ENCODE results near the gene MARK4. TPM values are rescaled to one million over a fixed set of nuclear protein-coding genes. Genes with fewer than 3 reads are reported as not detected.

The MARK4 gene
- total and polyA plus RNA-seq, 12 donors: 5.6 to 53.3 (median 26.6) TPM

- TF ChIP-seq, protein P1, sequence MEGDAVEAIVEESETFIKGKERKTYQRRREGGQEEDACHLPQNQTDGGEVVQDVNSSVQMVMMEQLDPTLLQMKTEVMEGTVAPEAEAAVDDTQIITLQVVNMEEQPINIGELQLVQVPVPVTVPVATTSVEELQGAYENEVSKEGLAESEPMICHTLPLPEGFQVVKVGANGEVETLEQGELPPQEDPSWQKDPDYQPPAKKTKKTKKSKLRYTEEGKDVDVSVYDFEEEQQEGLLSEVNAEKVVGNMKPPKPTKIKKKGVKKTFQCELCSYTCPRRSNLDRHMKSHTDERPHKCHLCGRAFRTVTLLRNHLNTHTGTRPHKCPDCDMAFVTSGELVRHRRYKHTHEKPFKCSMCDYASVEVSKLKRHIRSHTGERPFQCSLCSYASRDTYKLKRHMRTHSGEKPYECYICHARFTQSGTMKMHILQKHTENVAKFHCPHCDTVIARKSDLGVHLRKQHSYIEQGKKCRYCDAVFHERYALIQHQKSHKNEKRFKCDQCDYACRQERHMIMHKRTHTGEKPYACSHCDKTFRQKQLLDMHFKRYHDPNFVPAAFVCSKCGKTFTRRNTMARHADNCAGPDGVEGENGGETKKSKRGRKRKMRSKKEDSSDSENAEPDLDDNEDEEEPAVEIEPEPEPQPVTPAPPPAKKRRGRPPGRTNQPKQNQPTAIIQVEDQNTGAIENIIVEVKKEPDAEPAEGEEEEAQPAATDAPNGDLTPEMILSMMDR (IDR thresholded peaks at IDR 0.05): no peak
- no peak for TF ChIP-seq POLR2A (IDR thresholded peaks at IDR 0.05)
- H3K27me3 ChIP-seq: peaks cover 15% of the 10 kb centered on the region
- no peak overlapping the region for H3K4me3 ChIP-seq
- H3K36me3 ChIP-seq (replicated peaks in 1 of 2): no peaks in the 10 kb centered on the region
- intact Hi-C loops (cut with DNase I): loop anchor here in 1 of 2 donors (5.0 kb wide), 1 partner anchor 148 kb away; no protein-coding TSS in a partner anchor
- no peaks in the 10 kb centered on the region for H3K9me3 ChIP-seq (replicated peaks in 1 of 3)
- WGBS, 4 donors: 52 to 62% (median 60%) methylated on average over 7 to 15 of the region's 15 CpGs
- H3K27ac ChIP-seq: no peak overlapping the region
- no peak for DNase-seq
- H3K4me1 ChIP-seq (replicated peaks in 1 of 2): peaks cover 0 to 6% of the 10 kb centered on the region in 2 donors
Observed at GRCh38 chr19:45344621-45345505, 93.8 kb downstream of the MARK4 start.

DNA sequence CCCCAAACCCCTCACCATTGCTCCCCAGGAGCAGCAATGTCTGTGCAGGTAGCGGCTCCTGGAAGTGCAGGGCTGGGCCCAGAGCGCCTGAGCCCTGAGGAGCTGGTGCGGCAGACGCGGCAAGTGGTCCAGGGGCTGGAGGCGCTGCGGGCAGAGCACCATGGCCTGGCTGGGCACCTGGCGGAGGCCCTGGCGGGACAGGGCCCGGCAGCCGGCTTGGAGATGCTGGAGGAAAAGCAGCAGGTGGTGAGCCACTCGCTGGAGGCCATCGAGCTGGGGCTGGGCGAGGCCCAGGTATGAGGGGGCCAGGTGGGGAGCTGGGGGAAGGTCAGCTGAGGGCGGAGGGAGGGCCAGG, 94.4 kb downstream of the MARK4 start:
- no peak for DNase-seq
- intact Hi-C loops (cut with DNase I): no loop called here
- no peaks in the 10 kb centered on the region for H3K9me3 ChIP-seq (replicated peaks in 1 of 3)

GRCh38 chr19:45346449-45346848, 95.4 kb downstream of the MARK4 start:
- DNase-seq: no peak
- H3K36me3 ChIP-seq (replicated peaks in 1 of 2): no peaks in the 10 kb centered on the region
- no peaks in the 10 kb centered on the region for H3K4me1 ChIP-seq (replicated peaks in 1 of 2)
- TF ChIP-seq, protein P1 (IDR thresholded peaks at IDR 0.05): no peak
- no peak for TF ChIP-seq POLR2A (IDR thresholded peaks at IDR 0.05)
- intact Hi-C loops (cut with DNase I): no loop called here
- H3K27ac ChIP-seq: no peak overlapping the region
- H3K4me3 ChIP-seq: no peak overlapping the region
- peaks cover 4% of the 10 kb centered on the region for H3K27me3 ChIP-seq
- 38 to 65% (median 42%) methylated on average over 11 to 27 of the region's 27 CpGs for WGBS, 4 donors
- no peaks in the 10 kb centered on the region for H3K9me3 ChIP-seq (replicated peaks in 1 of 3)

More for the DNA sequence above, 94.4 kb downstream of the MARK4 start:
- H3K36me3 ChIP-seq (replicated peaks in 1 of 2): no peaks in the 10 kb centered on the region
- TF ChIP-seq, protein P1 (IDR thresholded peaks at IDR 0.05): no peak
- no peak for TF ChIP-seq POLR2A (IDR thresholded peaks at IDR 0.05)
- no peak overlapping the region for H3K27ac ChIP-seq
- 84 to 100% (median 90%) methylated on average over 1 to 15 of the region's 15 CpGs for WGBS, 4 donors
- H3K27me3 ChIP-seq: peaks cover 9% of the 10 kb centered on the region
- H3K4me3 ChIP-seq: no peak overlapping the region
- peaks cover 0 to 4% of the 10 kb centered on the region in 2 donors for H3K4me1 ChIP-seq (replicated peaks in 1 of 2)

DNA sequence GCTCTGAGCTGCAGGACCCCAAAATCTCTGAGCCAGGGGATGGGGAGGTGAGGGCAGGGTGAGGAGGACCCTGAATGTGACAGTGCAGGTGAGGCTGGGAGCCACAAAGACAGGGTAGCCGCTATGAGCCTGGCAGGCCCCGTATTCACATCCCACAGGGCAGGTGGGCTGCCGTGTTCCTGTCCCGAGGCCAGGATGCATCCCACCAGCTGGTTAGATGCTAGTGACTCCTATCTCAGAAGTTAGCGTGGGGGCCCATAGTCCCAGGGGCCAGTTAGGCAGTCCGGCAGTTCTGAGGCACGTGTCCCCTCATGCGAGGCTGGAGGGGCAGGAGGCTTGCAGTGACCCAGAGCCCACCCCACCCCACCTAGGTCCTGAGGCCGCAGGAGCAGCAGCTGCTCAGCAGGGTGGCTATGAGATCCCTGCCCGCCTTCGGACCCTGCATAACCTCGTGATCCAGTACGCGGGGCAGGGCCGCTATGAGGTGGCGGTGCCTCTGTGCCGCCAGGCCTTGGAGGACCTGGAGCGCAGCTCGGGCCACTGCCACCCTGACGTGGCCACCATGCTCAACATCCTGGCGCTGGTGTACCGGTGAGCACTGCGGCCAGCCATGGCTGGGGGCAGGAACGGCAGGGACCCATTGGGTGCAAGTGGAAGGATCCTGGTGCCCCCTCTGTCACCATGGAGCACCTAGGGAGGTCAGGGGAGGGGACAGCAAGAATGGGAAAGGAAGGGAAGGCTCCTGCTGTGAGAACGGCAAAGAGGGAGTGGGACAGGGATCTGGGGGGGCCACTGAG, 96.7 kb downstream of the MARK4 start:
- Histone ChIP-seq H3K27ac (no peak overlapping the region), H3K9me3 (replicated peaks in 1 of 3) (no peaks in the 10 kb centered on the region), H3K4me1 (replicated peaks in 1 of 2) (no peaks in the 10 kb centered on the region), H3K4me3 (no peak overlapping the region), H3K36me3 (replicated peaks in 1 of 2) (peaks cover 0 to 5% of the 10 kb centered on the region in 2 donors), H3K27me3 (peaks cover 4% of the 10 kb centered on the region)
- TF ChIP-seq, protein P1 (IDR thresholded peaks at IDR 0.05): no peak
- no peak for TF ChIP-seq POLR2A (IDR thresholded peaks at IDR 0.05)
- DNase-seq: no peak
- 52 to 69% (median 66%) methylated on average over 7 to 25 of the region's 25 CpGs for WGBS, 4 donors
- intact Hi-C loops (cut with DNase I): no loop called here

All from adrenal gland (tissue), 12 donors.